ENCODE results near the gene GHRH.

Gene GHRH

GRCh38 chr20:37290158-37290810 is 28.7 kb upstream of the GHRH start:
- DNase-seq (ENCODE audit: low read depth), result no peak

DNA sequence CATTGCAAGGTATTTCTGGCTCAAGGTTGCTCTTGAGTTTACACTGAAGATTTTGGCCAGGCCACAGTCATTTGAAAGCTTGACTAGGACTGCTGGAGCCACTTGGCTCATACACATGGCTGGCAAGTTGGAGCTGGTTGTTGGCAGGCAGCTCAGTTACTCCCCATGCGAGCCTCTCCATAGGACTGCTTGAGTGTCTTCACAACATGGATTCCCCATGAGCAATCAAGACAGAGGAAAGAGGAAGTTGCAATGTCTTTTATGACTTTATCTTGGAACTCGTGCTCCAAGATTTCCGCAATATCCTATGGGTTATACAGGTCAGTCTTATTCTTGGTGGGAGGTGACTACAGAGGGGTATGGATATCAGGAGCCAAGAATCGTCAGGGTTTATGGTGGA is 26.5 kb upstream of the GHRH start:
- DNase-seq (ENCODE audit: low read depth), result no peak

GRCh38 chr20:37285664-37286374 is 24.2 kb upstream of the GHRH start:
- DNase-seq (ENCODE audit: low read depth), result no peak

GRCh38 chr20:37284691-37285161 is 23.1 kb upstream of the GHRH start:
- DNase-seq (ENCODE audit: low read depth), result no peak

- DNase-seq (ENCODE audit: low read depth), result no peak
These were observed 22.0 kb upstream of the GHRH start for GRCh38 chr20:37283530-37284195.

GRCh38 chr20:37282556-37282955 is 20.9 kb upstream of the GHRH start:
- DNase-seq (ENCODE audit: low read depth), result no peak

DNA sequence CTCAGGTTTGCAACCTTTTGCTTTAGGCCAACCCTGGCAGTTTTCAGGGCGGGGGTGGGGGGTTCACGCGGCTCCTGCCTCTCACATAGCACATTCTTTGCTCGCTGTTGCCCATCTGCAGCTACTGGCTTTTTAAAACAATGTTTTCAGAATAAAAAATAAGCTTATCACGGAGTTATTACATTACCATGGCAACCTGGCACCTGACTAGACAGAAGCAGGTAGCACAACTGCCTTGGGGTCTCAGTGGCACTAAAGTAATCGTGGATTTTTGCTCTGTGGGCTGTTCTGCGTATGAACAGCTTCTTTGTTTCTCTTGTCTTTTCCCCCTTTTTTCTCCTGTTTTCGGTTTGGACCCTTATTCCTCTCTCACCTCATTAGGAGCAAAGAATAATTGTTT is 18.8 kb upstream of the GHRH start:
- no peak for DNase-seq (ENCODE audit: low read depth)

GRCh38 chr20:37279820-37280219 is 18.2 kb upstream of the GHRH start:
- DNase-seq (ENCODE audit: low read depth), result no peak

- no peak for DNase-seq (ENCODE audit: low read depth)
These were observed 17.5 kb upstream of the GHRH start for GRCh38 chr20:37278966-37279590.

GRCh38 chr20:37277253-37277593 is 15.6 kb upstream of the GHRH start:
- no peak for DNase-seq (ENCODE audit: low read depth)

GRCh38 chr20:37276494-37277252 is 15.1 kb upstream of the GHRH start:
- DNase-seq (ENCODE audit: low read depth), result no peak

DNA sequence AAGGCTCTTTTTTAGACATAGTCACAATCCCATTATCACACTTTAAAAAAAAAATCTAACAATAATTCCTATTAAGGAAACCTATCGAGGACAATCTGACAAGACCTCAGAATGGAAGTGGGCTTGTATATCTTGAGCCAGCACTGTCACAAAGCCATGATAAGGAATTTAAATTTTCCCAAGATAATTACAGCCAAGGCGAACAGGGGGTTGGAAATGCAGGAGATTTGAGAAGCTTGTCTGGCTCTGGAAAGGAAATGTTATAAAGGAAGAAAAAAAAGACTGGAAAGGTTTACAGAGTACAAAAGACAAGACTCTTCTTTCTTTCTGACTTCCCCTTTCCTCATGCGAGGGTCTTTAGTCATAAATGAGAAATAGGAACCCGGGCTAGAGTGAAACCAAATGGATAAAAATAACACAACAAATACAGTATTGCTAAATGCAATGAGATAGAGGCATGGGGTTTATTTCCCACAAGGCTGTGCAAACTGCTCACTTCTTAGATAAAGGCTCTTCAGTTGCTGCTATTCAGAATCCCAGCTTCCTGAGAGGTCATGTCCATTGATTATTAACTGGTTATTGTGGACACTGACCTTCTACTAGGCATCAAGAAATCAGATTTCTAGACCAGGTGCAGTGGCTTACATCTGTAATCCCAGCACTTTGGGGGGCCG is 13.4 kb upstream of the GHRH start:
- no peak for DNase-seq (ENCODE audit: low read depth)

DNA sequence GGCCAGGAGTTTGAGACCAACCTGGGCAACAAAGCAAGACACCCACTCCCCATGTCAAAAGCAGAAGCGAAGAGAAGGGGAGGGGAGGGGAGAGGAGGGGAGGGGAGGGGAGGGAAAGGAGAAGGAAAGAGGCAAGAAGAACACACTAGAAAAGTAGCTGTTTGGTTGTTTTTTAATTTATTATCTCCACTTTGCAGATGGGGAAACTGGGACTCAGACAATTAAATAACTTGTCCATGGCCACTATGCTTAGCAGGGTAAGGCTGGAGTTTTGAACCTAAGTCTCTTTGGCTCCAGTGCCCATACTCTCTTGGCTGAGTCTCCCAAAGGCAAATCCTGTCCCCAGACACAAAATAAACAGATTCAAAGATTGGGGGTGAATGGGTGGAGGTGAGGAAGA is 12.4 kb upstream of the GHRH start:
- no peak for DNase-seq (ENCODE audit: low read depth)

DNA sequence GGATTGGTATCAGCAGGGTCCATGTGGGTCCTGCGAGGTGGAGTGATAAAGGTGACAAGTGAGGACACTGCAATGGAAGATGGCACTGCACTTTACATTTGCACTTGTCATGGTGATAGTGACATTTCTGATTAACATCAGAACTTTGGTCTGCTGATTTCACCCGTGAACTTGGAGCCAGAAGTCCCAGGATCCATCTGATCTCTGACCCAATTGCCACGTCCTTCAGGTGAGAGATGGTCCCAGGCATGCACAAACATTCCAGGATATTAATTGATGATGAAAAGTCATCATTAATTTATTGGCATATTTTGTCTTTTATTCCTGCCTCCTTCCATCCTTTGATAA is 9.8 kb upstream of the GHRH start:
- DNase-seq (ENCODE audit: low read depth), result no peak

GRCh38 chr20:37270576-37271420 is 9.2 kb upstream of the GHRH start:
- DNase-seq (ENCODE audit: low read depth), result no peak

DNA sequence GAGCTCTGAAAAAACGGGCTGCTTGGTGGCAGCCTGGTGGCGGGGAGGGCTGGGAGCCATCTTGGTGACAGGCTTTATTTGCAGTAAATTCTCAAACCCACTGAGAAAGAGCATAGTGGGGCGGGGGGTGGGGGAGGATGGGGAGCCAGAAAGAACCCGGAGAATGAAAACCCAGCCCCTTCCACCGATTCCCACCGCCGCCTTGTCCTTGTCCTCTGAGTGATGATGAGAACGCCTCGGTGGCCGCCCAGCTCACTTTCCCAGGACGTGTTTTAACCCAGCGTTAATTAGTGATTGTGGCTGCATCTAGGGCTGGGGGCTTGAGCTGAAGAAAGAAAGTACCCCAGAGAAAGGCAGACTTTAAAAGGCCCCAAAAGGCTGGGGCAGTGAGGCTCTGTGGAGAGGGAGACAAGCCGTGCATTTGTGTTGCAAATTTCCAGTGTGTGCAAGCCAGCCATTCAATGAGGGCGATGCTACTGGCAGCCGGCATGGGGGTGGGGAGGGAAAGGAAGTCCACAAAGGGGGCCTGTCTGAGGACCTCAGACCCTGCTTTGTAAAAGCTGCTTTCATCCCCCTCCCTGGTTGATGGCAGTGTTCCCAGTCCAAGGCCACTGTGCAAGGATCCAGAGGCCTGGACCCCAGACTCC is 6.2 kb upstream of the GHRH start:
- DNase-seq (ENCODE audit: low read depth), result no peak

- DNase-seq (ENCODE audit: low read depth), result no peak
These were observed 5.5 kb upstream of the GHRH start for GRCh38 chr20:37266940-37267666.

DNA sequence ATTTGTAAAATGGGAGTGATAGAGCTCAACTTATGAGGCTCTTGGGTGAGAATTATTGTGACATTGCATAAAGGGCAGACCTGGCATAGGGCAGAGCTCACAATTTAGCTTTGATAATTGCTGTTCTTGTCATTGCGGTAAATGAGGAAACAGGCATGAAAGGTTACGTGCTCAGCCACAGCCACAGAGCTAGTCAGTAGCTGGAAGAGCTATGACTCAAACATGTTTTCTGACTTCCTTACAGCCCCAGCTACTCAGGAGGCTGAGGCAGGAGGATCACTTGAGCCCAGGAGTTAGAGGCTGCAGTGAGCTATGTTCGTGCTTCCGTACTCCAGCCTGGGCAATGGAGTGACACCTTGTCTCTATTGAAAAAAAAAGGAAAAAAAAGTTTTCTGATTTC is 3.5 kb upstream of the GHRH start:
- DNase-seq (ENCODE audit: low read depth), result no peak

DNA sequence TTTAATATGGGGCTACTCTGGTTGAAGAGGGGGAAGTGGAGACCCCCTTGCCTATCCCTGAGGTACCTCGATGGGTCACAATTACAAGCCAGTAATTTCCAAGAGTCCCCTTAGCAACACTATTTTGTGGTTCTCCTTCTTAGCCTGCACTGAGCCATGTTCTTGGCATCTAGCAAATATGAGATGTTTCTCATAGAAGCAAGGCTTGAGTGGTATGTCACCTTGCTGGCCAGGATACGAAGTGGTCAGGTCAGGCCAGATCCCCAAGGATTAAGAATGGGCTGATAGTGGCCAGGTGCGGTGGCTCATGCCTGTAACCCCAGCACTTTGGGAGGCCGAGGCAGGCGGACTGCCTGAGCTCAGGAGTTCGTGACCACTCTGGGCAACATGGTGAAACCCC is 2.1 kb upstream of the GHRH start:
- no peak for DNase-seq (ENCODE audit: low read depth)

DNA sequence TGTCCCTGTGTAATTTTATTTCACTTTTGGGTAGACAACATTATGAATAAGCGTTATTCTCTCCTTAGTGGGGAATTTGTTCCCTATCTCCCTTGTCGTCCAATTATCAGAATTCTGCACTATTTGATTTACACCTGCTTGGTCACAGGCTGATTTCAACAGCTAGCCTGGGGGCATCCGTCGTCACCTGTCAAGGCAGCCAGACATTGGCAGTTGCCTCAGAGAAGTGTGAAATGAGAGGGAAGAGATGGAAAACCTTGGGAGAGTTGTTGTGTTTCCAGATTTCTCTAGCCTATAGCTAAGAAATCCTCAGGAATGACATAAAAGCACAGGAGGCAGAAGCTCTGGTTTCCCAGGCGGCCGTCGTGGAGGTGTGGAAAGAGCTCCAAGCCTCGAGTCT is 891 bp upstream of the GHRH start:
- DNase-seq (ENCODE audit: low read depth), result no peak
